HepG2 (cell line): ENCODE data around the gene ANKRD65. TPM values are rescaled to one million over a fixed set of nuclear protein-coding genes. Genes with fewer than 3 reads are reported as not detected.

Source experiments
- ELF1 ChIP-seq: sonication (generic); formaldehyde crosslinking; IDR thresholded peaks from 2 replicates; pipeline ENCODE4 v1.4.0; 2020; ENCODE audit warnings: missing genetic modification reagents
- ISL2 ChIP-seq: sonication (generic); formaldehyde crosslinking; IDR thresholded peaks from 2 replicates; pipeline ENCODE4 v1.5.0; 2020; ENCODE audit warnings: missing genetic modification reagents
- MTA1 ChIP-seq: sonication (generic); formaldehyde crosslinking; IDR thresholded peaks from 2 replicates; pipeline ENCODE4 v1.4.0; 2020; ENCODE audit warnings: missing genetic modification reagents, mild to moderate bottlenecking, borderline replicate concordance
- PHF21A ChIP-seq: sonication (generic); formaldehyde crosslinking; IDR thresholded peaks from 2 replicates; pipeline ENCODE4 v1.5.0; 2020; ENCODE audit warnings: mild to moderate bottlenecking, missing genetic modification reagents
- ZNF501 ChIP-seq: sonication (generic); formaldehyde crosslinking; IDR thresholded peaks from 2 replicates; pipeline ENCODE4 v1.5.1; 2020; ENCODE audit warnings: mild to moderate bottlenecking, moderate library complexity, missing genetic modification reagents
- polyA plus RNA-seq, 8 experiments: library from polyadenylated mRNA; depleted of rRNA in 3 of 8; stranded (reverse) in 7 of 8; unstranded in 1 of 8; fragments of >200 nt; fragmentation: Illumina TruSeq in 4 of 8; extraction: Trizol in 4 of 8; gene quantifications; 2 replicates each; pipeline versions ENCODE4 v1.2.1 to v1.2.3, GENCODE V29; 2011 to 2016; ENCODE audit warnings: low read depth in 4 of 8, missing spikeins in 1 of 8, mixed read lengths in 1 of 8; ENCODE audit not compliant: insufficient read depth in 1 of 8
- total RNA-seq, 5 experiments: library from RNA; depleted of rRNA; stranded (reverse); fragments of >200 nt; fragmentation: Illumina TruSeq; extraction: Trizol; gene quantifications; 2 replicates each; pipeline ENCODE4 v1.2.3, GENCODE V29; 2016; ENCODE audit warnings: low read depth in 1 of 5
- TF ChIP-seq, protein P1 (sequence below): sonication (generic); formaldehyde crosslinking; IDR thresholded peaks from 2 replicates; pipeline ENCODE4 v1.4.0; 2020; ENCODE audit warnings: missing genetic modification reagents
- TF ChIP-seq, protein P2 (sequence below): sonication (generic); formaldehyde crosslinking; IDR thresholded peaks from 2 replicates; pipeline ENCODE4 v1.4.0; 2020; ENCODE audit warnings: missing genetic modification reagents, borderline replicate concordance
- TF ChIP-seq, protein P3 (sequence below): sonication (generic); formaldehyde crosslinking; IDR thresholded peaks from 2 replicates; pipeline ENCODE4 v1.8.1; 2023; ENCODE audit warnings: mild to moderate bottlenecking, missing genetic modification reagents
- TF ChIP-seq, protein P4 (sequence below): IDR thresholded peaks from 2 replicates; pipeline ENCODE4 v1.6.1; 2016; ENCODE audit warnings: low read depth, missing genetic modification reagents, missing compliant biosample characterization

Gene ANKRD65
- total and polyA plus RNA-seq, 2 of the 13 experiments (the other 11 are each of a cell fraction or from before 2014, with no cell fraction given) = 12.1 to 30.1 TPM

DNA sequence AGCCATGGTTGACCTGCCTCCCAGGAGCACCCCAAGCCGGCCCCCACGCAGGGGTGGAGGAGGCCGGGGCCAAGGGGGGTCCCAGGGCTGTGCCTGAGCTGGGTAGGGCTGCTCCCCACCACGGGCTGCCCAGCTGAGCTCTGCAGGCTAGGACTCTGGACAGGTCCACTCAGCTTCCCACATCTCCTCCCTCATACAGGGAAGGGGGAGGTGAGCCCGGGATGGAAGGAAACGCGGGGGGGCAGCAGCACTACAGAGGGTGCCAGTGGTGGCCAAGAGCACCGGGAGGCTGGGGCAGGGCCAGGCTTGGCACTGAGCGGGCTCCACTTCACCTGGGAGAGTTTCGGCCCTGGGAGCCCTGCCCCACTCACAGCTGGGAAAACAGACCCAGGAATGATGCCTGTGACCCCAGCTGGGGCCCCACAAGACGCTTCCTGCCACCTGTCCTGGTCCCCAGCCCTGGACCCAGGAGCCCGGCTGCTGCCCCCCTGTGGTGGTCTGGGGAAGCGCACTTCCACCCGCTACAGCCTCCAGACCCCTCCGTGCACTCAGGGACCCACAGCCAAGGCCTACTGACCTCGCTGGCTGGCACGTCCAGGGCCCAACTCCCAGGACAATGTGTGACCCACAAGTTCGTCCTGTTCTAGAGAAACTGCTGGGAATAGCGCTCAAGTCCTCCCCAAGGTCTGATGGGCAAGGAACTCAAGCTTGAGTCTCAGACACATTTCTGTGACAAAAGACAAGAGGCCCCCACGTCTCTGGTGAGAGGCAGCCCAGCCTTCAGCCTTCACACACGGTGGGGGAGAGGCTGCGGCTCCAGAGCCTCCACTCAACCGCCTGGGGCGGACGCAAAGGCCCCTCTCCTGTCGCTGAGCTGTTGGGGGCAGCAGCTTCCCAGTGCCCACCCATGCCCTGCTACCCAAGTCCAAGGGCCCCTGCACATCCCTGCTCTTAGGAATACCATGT lies 49.0 kb downstream of the ANKRD65 start (continued):
- TF ChIP-seq ELF1 (0 out of 2 replicates have a peak, but pooled peaks have one; percentile 34), ISL2 (CRISPR knock-in tag) (0 out of 2 replicates have a peak, but pooled peaks have one; percentile 41), PHF21A (CRISPR knock-in tag) (0 out of 2 replicates have a peak, but pooled peaks have one; percentile 14), ZNF501 (CRISPR knock-in tag) (0 out of 2 replicates have a peak, but pooled peaks have one; percentile 45), MTA1 (CRISPR knock-in tag) (0 out of 2 replicates have a peak, but pooled peaks have one; percentile 59)
- TF ChIP-seq, protein P1, sequence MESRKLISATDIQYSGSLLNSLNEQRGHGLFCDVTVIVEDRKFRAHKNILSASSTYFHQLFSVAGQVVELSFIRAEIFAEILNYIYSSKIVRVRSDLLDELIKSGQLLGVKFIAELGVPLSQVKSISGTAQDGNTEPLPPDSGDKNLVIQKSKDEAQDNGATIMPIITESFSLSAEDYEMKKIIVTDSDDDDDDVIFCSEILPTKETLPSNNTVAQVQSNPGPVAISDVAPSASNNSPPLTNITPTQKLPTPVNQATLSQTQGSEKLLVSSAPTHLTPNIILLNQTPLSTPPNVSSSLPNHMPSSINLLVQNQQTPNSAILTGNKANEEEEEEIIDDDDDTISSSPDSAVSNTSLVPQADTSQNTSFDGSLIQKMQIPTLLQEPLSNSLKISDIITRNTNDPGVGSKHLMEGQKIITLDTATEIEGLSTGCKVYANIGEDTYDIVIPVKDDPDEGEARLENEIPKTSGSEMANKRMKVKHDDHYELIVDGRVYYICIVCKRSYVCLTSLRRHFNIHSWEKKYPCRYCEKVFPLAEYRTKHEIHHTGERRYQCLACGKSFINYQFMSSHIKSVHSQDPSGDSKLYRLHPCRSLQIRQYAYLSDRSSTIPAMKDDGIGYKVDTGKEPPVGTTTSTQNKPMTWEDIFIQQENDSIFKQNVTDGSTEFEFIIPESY (CRISPR knock-in tag) = peak; percentile 67
- TF ChIP-seq, protein P2, sequence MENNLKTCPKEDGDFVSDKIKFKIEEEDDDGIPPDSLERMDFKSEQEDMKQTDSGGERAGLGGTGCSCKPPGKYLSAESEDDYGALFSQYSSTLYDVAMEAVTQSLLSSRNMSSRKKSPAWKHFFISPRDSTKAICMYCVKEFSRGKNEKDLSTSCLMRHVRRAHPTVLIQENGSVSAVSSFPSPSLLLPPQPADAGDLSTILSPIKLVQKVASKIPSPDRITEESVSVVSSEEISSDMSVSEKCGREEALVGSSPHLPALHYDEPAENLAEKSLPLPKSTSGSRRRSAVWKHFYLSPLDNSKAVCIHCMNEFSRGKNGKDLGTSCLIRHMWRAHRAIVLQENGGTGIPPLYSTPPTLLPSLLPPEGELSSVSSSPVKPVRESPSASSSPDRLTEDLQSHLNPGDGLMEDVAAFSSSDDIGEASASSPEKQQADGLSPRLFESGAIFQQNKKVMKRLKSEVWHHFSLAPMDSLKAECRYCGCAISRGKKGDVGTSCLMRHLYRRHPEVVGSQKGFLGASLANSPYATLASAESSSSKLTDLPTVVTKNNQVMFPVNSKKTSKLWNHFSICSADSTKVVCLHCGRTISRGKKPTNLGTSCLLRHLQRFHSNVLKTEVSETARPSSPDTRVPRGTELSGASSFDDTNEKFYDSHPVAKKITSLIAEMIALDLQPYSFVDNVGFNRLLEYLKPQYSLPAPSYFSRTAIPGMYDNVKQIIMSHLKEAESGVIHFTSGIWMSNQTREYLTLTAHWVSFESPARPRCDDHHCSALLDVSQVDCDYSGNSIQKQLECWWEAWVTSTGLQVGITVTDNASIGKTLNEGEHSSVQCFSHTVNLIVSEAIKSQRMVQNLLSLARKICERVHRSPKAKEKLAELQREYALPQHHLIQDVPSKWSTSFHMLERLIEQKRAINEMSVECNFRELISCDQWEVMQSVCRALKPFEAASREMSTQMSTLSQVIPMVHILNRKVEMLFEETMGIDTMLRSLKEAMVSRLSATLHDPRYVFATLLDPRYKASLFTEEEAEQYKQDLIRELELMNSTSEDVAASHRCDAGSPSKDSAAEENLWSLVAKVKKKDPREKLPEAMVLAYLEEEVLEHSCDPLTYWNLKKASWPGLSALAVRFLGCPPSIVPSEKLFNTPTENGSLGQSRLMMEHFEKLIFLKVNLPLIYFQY (CRISPR knock-in tag) = 0 out of 2 replicates have a peak, but pooled peaks have one; percentile 25
- TF ChIP-seq, protein P3, sequence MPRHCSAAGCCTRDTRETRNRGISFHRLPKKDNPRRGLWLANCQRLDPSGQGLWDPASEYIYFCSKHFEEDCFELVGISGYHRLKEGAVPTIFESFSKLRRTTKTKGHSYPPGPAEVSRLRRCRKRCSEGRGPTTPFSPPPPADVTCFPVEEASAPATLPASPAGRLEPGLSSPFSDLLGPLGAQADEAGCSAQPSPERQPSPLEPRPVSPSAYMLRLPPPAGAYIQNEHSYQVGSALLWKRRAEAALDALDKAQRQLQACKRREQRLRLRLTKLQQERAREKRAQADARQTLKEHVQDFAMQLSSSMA (CRISPR knock-in tag) = no peak
- TF ChIP-seq, protein P4, sequence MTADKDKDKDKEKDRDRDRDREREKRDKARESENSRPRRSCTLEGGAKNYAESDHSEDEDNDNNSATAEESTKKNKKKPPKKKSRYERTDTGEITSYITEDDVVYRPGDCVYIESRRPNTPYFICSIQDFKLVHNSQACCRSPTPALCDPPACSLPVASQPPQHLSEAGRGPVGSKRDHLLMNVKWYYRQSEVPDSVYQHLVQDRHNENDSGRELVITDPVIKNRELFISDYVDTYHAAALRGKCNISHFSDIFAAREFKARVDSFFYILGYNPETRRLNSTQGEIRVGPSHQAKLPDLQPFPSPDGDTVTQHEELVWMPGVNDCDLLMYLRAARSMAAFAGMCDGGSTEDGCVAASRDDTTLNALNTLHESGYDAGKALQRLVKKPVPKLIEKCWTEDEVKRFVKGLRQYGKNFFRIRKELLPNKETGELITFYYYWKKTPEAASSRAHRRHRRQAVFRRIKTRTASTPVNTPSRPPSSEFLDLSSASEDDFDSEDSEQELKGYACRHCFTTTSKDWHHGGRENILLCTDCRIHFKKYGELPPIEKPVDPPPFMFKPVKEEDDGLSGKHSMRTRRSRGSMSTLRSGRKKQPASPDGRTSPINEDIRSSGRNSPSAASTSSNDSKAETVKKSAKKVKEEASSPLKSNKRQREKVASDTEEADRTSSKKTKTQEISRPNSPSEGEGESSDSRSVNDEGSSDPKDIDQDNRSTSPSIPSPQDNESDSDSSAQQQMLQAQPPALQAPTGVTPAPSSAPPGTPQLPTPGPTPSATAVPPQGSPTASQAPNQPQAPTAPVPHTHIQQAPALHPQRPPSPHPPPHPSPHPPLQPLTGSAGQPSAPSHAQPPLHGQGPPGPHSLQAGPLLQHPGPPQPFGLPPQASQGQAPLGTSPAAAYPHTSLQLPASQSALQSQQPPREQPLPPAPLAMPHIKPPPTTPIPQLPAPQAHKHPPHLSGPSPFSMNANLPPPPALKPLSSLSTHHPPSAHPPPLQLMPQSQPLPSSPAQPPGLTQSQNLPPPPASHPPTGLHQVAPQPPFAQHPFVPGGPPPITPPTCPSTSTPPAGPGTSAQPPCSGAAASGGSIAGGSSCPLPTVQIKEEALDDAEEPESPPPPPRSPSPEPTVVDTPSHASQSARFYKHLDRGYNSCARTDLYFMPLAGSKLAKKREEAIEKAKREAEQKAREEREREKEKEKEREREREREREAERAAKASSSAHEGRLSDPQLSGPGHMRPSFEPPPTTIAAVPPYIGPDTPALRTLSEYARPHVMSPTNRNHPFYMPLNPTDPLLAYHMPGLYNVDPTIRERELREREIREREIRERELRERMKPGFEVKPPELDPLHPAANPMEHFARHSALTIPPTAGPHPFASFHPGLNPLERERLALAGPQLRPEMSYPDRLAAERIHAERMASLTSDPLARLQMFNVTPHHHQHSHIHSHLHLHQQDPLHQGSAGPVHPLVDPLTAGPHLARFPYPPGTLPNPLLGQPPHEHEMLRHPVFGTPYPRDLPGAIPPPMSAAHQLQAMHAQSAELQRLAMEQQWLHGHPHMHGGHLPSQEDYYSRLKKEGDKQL (CRISPR knock-in tag) = no peak
